HEK293T (cell line): ENCODE results near the gene LRRC40.

Experiments
- BHLHE40 ChIP-seq: fragments of 450-650 bp; IDR thresholded peaks from 2 replicates; pipeline ENCODE4 v1.6.1; 2016; ENCODE audit warnings: mild to moderate bottlenecking, moderate library complexity, borderline replicate concordance
- CTBP1 ChIP-seq: fragments of 450-650 bp; IDR thresholded peaks from 2 replicates; pipeline ENCODE4 v1.6.1; 2016; ENCODE audit warnings: borderline replicate concordance
- ELF4 ChIP-seq: fragments of 450-650 bp; IDR thresholded peaks from 2 replicates; pipeline ENCODE4 v1.6.1; 2017; ENCODE audit warnings: antibody characterized with exemption
- FOXK2 ChIP-seq: fragments of 450-650 bp; IDR thresholded peaks from 2 replicates; pipeline ENCODE4 v1.6.1; 2016; ENCODE audit warnings: mild to moderate bottlenecking
- FOXM1 ChIP-seq: fragments of 450-650 bp; IDR thresholded peaks from 2 replicates; pipeline ENCODE4 v1.6.1; 2017; ENCODE audit warnings: mild to moderate bottlenecking, borderline replicate concordance
- HDGF ChIP-seq: fragments of 450-650 bp; IDR thresholded peaks from 2 replicates; pipeline ENCODE4 v1.6.1; 2017; ENCODE audit warnings: antibody characterized with exemption, borderline replicate concordance
- L3MBTL2 ChIP-seq: fragments of 450-650 bp; conservative IDR thresholded peaks from 2 replicates; pipeline ENCODE4 v1.6.1; 2016; ENCODE audit warnings: mild to moderate bottlenecking
- LEF1 ChIP-seq: fragments of 450-650 bp; IDR thresholded peaks from 2 replicates; pipeline ENCODE4 v1.6.1; 2017; ENCODE audit warnings: mild to moderate bottlenecking, borderline replicate concordance
- NFRKB ChIP-seq: fragments of 450-650 bp; IDR thresholded peaks from 2 replicates; pipeline ENCODE4 v1.6.1; 2016; ENCODE audit warnings: mild to moderate bottlenecking, moderate library complexity
- SUZ12 ChIP-seq: fragments of 450-650 bp; IDR thresholded peaks from 2 replicates; pipeline ENCODE4 v1.6.1; 2016; ENCODE audit warnings: mild to moderate bottlenecking

- TF ChIP-seq LEF1 = no peak
- TF ChIP-seq L3MBTL2 = no peak
- no peak for TF ChIP-seq NFRKB
- no peak for TF ChIP-seq CTBP1
- TF ChIP-seq FOXK2 = no peak
- TF ChIP-seq FOXM1 = no peak
- no peak for TF ChIP-seq HDGF
- TF ChIP-seq BHLHE40 = no peak
- TF ChIP-seq ELF4 = no peak
- no peak for TF ChIP-seq SUZ12
Observed at GRCh38 chr1:70247768-70248167, 42.4 kb upstream of the LRRC40 start.
